Testis (tissue), 2 donors: ENCODE results near the gene GSTCD.

Experiments used
- CTCF ChIP-seq, 3 experiments: fragments of 450-650 bp in 2 of 3; fragments of 200-600 bp in 1 of 3; sonication (generic) in 1 of 3; IDR thresholded peaks; one replicate each; pipeline ENCODE4 v1.5.1; 2016 to 2019; ENCODE audit warnings: antibody characterized with exemption in 3 of 3, mild to moderate bottlenecking in 2 of 3, moderate library complexity in 1 of 3
- POLR2A ChIP-seq: fragments of 450-650 bp; IDR thresholded peaks from one replicate; pipeline ENCODE4 v1.6.1; 2017; ENCODE audit warnings: antibody characterized with exemption, mild to moderate bottlenecking, moderate library complexity

GRCh38 chr4:105714071-105714521, 5.5 kb downstream of the GSTCD start:
- TF ChIP-seq POLR2A (no peak), CTCF (IDR thresholded peaks at IDR 0.05) (no peak)
